NB4 (cell line): Measurements from ENCODE around the gene RASAL2.

ENCODE experiments used
- TF ChIP-seq, protein P1 (sequence below): IDR thresholded peaks from one replicate; pipeline ENCODE4 v1.5.1; 2012; ENCODE audit warnings: low read depth, low read length
- TF ChIP-seq, protein P2 (sequence below): IDR thresholded peaks from 2 replicates; pipeline ENCODE4 v1.6.1; 2011; ENCODE audit warnings: low read depth, low read length

DNA sequence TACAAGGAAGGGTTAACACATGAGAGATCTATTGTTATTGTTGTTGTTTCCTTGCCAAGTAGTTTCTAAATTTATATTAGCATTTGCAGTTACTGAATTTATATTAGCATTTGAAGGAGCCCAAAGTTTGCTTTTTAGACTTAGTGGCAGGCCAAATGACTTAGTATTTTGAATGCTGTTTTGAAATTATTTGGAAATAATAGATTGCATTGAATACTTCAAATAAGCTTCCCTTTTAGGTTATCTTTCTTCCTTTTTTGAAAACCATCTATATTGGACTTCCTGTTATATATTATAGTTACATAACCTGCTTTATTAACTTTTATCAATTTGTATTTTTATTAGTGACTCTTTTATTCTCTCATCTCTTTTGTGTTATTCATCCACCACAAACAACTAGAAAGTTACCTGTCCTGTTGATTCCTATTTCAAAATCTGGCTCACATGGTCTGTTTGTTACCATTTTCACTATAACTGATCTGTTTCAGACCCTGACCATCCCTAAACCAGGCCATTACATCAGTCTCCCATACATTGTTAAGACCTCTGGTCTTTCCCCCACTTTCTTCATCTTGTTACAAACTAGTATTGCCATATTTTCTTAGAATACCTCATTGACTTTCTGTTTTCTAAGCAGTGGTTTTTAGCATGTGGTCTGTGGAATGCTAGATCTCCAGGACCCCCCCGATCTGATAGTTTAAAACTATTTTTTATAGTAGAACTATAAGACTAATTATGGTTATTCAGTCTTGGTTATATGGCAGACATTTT lies 185.2 kb downstream of the RASAL2 start:
- TF ChIP-seq, protein P1, sequence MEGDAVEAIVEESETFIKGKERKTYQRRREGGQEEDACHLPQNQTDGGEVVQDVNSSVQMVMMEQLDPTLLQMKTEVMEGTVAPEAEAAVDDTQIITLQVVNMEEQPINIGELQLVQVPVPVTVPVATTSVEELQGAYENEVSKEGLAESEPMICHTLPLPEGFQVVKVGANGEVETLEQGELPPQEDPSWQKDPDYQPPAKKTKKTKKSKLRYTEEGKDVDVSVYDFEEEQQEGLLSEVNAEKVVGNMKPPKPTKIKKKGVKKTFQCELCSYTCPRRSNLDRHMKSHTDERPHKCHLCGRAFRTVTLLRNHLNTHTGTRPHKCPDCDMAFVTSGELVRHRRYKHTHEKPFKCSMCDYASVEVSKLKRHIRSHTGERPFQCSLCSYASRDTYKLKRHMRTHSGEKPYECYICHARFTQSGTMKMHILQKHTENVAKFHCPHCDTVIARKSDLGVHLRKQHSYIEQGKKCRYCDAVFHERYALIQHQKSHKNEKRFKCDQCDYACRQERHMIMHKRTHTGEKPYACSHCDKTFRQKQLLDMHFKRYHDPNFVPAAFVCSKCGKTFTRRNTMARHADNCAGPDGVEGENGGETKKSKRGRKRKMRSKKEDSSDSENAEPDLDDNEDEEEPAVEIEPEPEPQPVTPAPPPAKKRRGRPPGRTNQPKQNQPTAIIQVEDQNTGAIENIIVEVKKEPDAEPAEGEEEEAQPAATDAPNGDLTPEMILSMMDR, result no peak
- TF ChIP-seq, protein P2, sequence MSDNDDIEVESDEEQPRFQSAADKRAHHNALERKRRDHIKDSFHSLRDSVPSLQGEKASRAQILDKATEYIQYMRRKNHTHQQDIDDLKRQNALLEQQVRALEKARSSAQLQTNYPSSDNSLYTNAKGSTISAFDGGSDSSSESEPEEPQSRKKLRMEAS, result no peak
